Prostate gland (tissue), 2 donors: ENCODE results near the gene DLG4.

Source experiments
- POLR2A ChIP-seq: fragments of 450-650 bp; IDR thresholded peaks from one replicate; pipeline ENCODE4 v1.6.1; 2016; ENCODE audit warnings: antibody characterized with exemption, mild to moderate bottlenecking
- POLR2AphosphoS5 ChIP-seq: sonication (generic); formaldehyde crosslinking; IDR thresholded peaks from one replicate; pipeline ENCODE4 v1.6.1; 2017; ENCODE audit warnings: antibody characterized with exemption
- TF ChIP-seq, protein P1 (sequence below), 4 experiments: fragments of 200-600 bp in 2 of 4; fragments of 450-650 bp in 2 of 4; sonication (generic) in 2 of 4; IDR thresholded peaks; 1 replicate in 3 of 4; 2 replicates in 1 of 4; pipeline ENCODE4 v1.5.1; 2016 to 2019; ENCODE audit warnings: antibody characterized with exemption in 4 of 4, mild to moderate bottlenecking in 2 of 4, moderate library complexity in 2 of 4

GRCh38 chr17:7228920-7229319 is 9.3 kb upstream of the DLG4 start:
- TF ChIP-seq, protein P1, sequence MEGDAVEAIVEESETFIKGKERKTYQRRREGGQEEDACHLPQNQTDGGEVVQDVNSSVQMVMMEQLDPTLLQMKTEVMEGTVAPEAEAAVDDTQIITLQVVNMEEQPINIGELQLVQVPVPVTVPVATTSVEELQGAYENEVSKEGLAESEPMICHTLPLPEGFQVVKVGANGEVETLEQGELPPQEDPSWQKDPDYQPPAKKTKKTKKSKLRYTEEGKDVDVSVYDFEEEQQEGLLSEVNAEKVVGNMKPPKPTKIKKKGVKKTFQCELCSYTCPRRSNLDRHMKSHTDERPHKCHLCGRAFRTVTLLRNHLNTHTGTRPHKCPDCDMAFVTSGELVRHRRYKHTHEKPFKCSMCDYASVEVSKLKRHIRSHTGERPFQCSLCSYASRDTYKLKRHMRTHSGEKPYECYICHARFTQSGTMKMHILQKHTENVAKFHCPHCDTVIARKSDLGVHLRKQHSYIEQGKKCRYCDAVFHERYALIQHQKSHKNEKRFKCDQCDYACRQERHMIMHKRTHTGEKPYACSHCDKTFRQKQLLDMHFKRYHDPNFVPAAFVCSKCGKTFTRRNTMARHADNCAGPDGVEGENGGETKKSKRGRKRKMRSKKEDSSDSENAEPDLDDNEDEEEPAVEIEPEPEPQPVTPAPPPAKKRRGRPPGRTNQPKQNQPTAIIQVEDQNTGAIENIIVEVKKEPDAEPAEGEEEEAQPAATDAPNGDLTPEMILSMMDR (IDR thresholded peaks at IDR 0.05), result no peak
- TF ChIP-seq POLR2AphosphoS5, result no peak
- no peak for TF ChIP-seq POLR2A
